Effector CD4-positive, alpha-beta T cell (primary cell): ENCODE data around the gene CD1C.
"Not testable (repeated sequence)": the region's sequence is repeated elsewhere in the genome, so short reads cannot be mapped to it uniquely, and the experiment has no call there.

Experiments
- DNase-seq: peaks from one replicate; pipeline ENCODE4 v3.0.0-alpha.2; 2020

The CD1C gene

DNA sequence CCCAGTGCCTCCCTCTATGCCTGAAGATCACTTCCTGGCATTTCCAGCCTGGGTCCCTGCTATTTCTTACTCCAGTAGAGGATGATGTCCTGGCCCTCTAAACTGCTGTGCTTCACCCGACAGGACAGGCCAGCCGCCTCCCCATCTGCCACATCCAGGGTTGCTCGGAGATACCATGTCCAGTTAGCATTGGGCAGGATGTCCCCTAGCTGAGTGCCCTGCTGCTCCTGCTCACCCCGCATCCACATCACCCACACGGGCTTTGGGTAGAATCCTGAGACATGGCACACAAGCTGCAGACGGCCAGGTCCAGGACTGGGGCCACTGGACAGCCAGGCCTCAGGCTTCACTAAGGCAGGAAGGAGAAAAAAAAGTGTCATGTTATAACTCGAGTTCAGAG lies 39.6 kb downstream of the CD1C start:
- DNase-seq, result no peak

DNA sequence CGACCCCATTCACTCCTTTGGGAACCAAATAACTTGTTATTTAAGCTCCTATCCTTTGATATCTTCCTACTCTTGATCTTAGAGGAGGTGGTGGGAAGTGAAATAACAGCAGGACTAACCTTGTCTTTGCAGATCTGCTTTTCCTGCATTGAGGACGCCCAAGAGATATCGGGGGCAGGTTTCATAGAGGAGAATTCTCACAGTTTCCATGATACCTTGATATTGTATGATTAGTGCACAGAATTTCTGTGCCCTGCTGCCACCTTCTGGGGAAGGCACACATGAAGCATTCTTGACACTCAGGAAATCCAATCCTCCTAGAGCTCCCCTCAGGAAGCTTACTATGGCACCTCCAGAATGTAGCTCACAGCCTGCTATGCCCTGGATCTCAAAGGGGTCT lies 40.0 kb downstream of the CD1C start:
- no peak for DNase-seq

DNA sequence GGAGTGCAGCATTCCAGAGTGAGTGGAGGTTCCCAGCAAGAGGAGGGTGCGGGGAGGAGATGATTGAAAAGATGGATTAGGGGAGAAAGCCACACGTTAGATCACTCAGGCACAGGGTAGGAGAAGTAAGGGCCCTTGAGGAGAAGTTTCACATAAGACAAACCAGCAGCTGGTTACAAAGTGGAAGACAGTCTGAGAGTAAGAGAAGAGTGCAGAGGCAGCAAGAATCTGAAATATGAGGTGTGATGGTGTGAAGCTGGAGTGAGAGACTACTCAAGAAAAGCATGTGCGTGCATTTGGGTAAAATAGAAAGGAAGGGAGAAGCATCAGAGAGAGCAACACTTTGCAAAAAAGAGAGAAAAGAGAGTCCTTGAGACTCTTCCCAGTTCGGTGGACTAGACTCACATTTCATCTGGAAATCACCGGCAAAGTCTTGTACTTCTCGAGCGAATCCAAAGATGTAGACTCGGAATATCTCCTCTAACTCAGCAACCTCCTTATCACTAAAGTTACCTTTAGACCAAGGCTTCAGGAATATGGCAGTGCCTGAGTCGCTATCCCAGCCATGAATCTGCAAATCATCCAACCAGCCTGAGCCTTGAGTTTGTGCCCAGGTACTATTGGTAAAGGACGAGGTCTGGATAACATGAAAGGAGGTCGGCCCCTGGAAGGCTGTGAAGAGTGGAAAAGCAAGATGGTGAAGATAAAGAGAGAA lies 40.8 kb downstream of the CD1C start:
- DNase-seq, result no peak

DNA sequence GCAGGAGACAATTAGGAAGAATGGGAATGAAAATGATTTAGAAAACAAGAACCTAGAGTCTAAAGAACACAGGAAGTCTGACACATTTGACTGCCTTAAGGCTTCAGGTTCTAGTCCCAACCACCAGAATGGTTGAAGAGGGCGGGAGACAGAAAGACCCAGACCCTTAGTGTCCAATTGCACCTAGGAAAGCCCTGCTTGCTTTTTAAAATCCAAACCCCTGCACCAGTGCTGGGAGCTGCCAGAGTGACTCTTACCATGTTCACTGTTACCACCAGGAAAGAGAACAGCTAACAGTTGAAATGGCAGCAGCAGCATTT lies 41.3 kb downstream of the CD1C start:
- DNase-seq, result no peak

DNA sequence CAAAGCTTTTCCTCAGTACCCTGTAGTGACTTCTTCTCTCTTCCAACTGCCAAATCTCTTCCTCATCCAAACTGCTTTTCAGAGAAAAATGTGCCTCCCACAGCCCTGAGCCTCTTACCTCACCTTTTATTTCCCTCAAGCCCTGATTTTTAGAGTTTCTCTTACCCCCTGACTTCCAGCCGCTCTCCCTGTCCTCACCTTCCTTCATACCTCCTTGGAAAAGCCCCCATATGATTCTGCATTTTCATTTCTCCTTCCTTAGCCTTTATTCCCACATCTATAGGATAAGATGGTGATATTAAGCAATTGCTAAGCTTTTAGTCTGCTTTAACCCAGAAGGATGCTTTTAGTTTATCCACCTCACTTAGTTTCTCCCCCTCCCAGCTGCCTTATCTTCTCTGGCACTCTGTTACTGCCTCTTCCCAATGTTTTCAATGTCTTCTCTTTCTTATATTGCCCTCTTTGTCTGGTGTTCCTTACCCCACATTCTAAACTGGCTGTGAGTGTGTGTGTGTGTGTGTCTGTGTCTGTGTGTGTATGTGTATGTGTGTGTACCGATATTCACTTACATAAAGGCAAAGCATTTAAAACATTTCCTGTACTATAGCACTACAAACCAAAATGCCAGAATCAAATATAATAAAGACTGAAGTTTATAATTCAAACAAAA lies 41.9 kb downstream of the CD1C start, which contains the start of gene CD1B:
CD1B (minus strand) TSS at position 51 of the 670 bp plus-strand sequence. CDS start 108 bp downstream, outside the sequence.
- no peak for DNase-seq

DNA sequence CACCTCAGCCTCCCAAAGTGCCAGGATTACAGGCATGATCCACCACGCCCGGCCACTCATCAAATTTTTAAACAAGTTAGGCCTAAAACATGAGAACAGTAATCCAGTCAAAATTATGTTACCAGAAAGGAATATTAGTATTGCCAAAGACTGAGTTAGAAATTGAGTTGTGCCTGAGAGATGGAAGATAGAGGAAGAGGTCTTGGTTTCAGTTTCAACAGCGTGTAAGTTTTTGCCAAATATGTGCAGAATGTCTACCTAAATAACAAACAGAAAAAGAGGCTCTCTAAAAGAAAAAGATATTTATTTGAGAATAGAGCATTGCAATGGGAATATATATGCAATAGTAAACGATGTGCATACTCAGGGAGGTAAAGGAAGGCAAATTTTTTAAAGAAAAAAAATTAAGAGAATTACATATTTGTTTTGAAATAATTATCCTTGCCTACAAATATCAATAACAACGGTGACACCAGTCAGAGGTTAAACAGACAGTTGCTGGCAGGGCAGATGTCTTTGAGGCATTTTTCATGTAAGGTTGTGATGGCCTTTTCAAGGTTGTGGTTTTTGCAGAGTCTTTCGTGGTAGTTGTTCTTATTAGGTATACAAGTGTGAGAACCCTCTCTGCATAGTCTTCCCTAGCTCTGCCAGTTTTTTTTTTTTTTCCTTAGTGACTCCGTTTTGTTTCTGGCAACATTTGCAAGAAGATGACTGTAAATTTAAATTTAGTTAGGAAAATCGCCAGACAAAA lies 43.9 kb downstream of the CD1C start:
- DNase-seq, result no peak

DNA sequence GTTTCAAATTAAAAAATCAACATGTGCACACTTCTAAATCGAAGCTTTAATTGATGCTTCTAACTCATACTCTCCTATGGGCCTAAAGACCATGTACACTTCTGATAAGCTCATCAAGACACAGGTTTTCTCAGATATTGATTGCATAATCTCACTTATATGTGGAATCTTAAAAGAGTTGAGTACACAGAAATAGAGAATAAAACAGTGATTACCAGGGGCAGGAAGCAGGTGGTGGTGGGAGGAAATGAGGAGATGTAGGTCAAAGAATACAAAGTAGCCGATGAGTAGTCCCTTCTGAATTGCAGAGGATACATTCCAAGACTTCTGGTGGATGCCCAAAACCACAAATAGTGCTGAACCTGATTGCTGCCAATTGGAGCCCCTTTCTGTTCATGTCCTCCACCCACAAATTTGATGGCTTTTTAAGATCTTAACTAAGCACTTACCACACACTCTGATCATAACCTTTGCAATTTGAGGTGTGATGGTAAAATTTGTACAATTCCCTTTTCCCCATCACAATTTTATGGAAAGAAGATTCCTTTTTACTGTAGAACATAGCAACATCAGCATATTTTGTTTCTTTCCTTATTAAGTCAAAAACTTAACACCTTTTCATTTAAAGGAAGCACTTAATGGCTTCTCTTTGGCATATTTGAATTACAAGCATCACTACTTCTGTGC lies 44.9 kb downstream of the CD1C start:
- DNase-seq, result no peak

DNA sequence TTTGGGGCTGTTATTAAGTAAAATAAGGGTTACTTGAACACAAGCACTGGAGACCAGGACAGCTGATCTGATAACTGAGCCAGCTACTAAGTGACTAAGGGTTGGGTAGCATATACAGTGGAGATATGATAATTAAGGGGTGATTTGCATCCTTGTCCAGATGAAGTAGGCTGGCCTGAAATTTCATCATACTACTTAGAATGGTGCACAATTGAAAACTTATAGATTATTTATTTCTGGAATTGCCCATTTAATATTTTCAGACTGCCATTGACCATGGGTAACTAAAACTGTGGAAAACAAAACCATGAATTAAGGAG lies 45.5 kb downstream of the CD1C start:
- no peak for DNase-seq

DNA sequence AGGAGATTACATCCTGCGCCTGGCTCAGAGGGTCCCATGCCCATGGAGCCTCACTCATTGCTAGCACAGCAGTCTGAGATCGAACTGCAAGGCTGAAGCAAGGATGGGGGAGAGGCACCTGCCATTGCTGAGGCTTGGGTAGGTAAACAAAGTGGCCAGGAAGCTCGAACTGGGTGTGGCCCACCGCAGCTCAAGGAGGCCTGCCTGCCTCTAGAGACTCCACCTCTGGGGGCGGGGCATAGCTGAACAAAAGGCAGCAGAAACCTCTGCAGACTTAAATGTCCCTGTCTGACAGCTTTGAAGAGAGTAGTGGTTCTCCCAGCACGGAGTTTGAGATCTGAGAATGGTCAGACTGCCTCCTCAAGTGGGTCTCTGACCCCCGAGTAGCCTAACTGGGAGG lies 46.7 kb downstream of the CD1C start:
- DNase-seq, result not testable (repeated sequence)
